GM23248 (cell line): ENCODE results near the gene AGAP1.

Experiments
- EZH2 ChIP-seq: fragments of 200-600 bp; sonication (generic); IDR thresholded peaks from 2 replicates; pipeline ENCODE4 v1.6.1; 2018; ENCODE audit warnings: antibody characterized with exemption, mild to moderate bottlenecking; ENCODE audit not compliant: insufficient read depth, poor library complexity, severe bottlenecking
- EZH2phosphoT487 ChIP-seq: fragments of 200-600 bp; sonication (generic); IDR thresholded peaks from 2 replicates; pipeline ENCODE4 v1.6.1; 2018; ENCODE audit warnings: antibody characterized with exemption, moderate library complexity, mild to moderate bottlenecking, low read depth; ENCODE audit not compliant: insufficient read depth

- TF ChIP-seq EZH2phosphoT487 (no peak), EZH2 (no peak)
These were observed 235.1 kb downstream of the AGAP1 start for GRCh38 chr2:235728800-235729556.
